MM.1S (cell line): Measurements from ENCODE around the gene DDHD1.
"Not testable (repeated sequence)": the region's sequence is repeated elsewhere in the genome, so short reads cannot be mapped to it uniquely, and the experiment has no call there.

Source experiments
- DNase-seq: peaks from one replicate; pipeline ENCODE4 v3.0.0-alpha.2; 2015
- H2AFZ ChIP-seq: fragments of 300-600 bp; sonication (generic); 2 replicates; pipeline ENCODE4 v1.6.0; 2016; ENCODE audit warnings: antibody characterized with exemption, low read length
- H3F3A ChIP-seq: fragments of 300-600 bp; sonication (generic); 2 replicates; pipeline ENCODE4 v1.6.1; 2016; ENCODE audit warnings: mild to moderate bottlenecking, antibody characterized with exemption, low read length, moderate library complexity, mixed read lengths; ENCODE audit not compliant: insufficient read depth
- H3K27ac ChIP-seq: fragments of 300-600 bp; sonication (generic); 2 replicates; pipeline ENCODE4 v1.5.1; 2016; ENCODE audit warnings: mild to moderate bottlenecking, low read length
- H3K27me3 ChIP-seq: fragments of 300-600 bp; sonication (generic); replicated peaks from 2 replicates; pipeline ENCODE4 v1.6.0; 2016; ENCODE audit warnings: low read length; ENCODE audit not compliant: insufficient read depth
- H3K36me3 ChIP-seq: fragments of 300-600 bp; sonication (generic); replicated peaks from 2 replicates; pipeline ENCODE4 v1.6.1; 2016; ENCODE audit warnings: mild to moderate bottlenecking, low read length, mixed read lengths; ENCODE audit not compliant: insufficient read depth
- H3K4me1 ChIP-seq: fragments of 300-600 bp; sonication (generic); 2 replicates; pipeline ENCODE4 v1.6.1; 2016; ENCODE audit warnings: low read length, mixed read lengths
- H3K4me2 ChIP-seq: fragments of 300-600 bp; sonication (generic); 2 replicates; pipeline ENCODE4 v1.6.0; 2016; ENCODE audit warnings: low read depth, low read length
- H3K4me3 ChIP-seq: fragments of 300-600 bp; sonication (generic); 2 replicates; pipeline ENCODE4 v1.5.1; 2016; ENCODE audit warnings: low read length, mixed read lengths
- H3K79me2 ChIP-seq: fragments of 300-600 bp; sonication (generic); 2 replicates; pipeline ENCODE4 v1.6.1; 2016; ENCODE audit warnings: mixed run types, low read length, mixed read lengths
- H3K9ac ChIP-seq: fragments of 300-600 bp; sonication (generic); 2 replicates; pipeline ENCODE4 v1.6.1; 2016; ENCODE audit warnings: low read length, mixed read lengths
- H3K9me2 ChIP-seq: fragments of 300-600 bp; sonication (generic); replicated peaks from 2 replicates; pipeline ENCODE4 v1.6.1; 2016; ENCODE audit warnings: mild to moderate bottlenecking, low read length, mixed read lengths; ENCODE audit not compliant: insufficient read depth
- H3K9me3 ChIP-seq: fragments of 300-600 bp; sonication (generic); replicated peaks from 2 replicates; pipeline ENCODE4 v1.6.1; 2016; ENCODE audit warnings: mild to moderate bottlenecking, low read length, mixed read lengths; ENCODE audit not compliant: insufficient read depth
- H4K20me1 ChIP-seq: fragments of 300-600 bp; sonication (generic); 2 replicates; pipeline ENCODE4 v1.6.1; 2016; ENCODE audit warnings: mild to moderate bottlenecking, low read length, moderate library complexity, mixed read lengths; ENCODE audit not compliant: insufficient read depth
- CTCF ChIP-seq: fragments of 300-600 bp; sonication (generic); IDR thresholded peaks from 2 replicates; pipeline ENCODE4 v1.5.1; 2016; ENCODE audit warnings: antibody characterized with exemption, low read length, mixed read lengths
- EZH2 ChIP-seq: fragments of 300-600 bp; sonication (generic); optimal IDR thresholded peaks from 2 replicates; pipeline ENCODE3; 2017; ENCODE audit warnings: low read depth, mild to moderate bottlenecking, antibody characterized with exemption, low read length, mixed read lengths
- EZH2phosphoT487 ChIP-seq: fragments of 300-600 bp; sonication (generic); IDR thresholded peaks from 2 replicates; pipeline ENCODE4 v1.6.1; 2018; ENCODE audit warnings: antibody characterized with exemption, low read length

Gene DDHD1

GRCh38 chr14:53137568-53138203 is 15.4 kb downstream of the DDHD1 start:
- DNase-seq: no peak
- H3K9me3 ChIP-seq: no peaks in the 10 kb centered on the region
- no peak for TF ChIP-seq EZH2phosphoT487
- no peak for TF ChIP-seq CTCF
- no peak for TF ChIP-seq EZH2
- no peaks in the 10 kb centered on the region for H3K27me3 ChIP-seq
- H4K20me1 ChIP-seq: no peaks in the 10 kb centered on the region
- no peaks in the 10 kb centered on the region for H3K36me3 ChIP-seq
- H3K4me1 ChIP-seq: no peaks in the 10 kb centered on the region
- H3F3A ChIP-seq: no peaks in the 10 kb centered on the region
- no peak overlapping the region for H2AFZ ChIP-seq
- no peak overlapping the region for H3K27ac ChIP-seq
- H3K4me3 ChIP-seq: no peak overlapping the region
- H3K79me2 ChIP-seq: peaks cover 85% of the 10 kb centered on the region
- H3K9ac ChIP-seq: no peak overlapping the region
- H3K4me2 ChIP-seq: no peak overlapping the region
- H3K9me2 ChIP-seq: no peaks in the 10 kb centered on the region

GRCh38 chr14:53130491-53130890 is 22.6 kb downstream of the DDHD1 start:
- H3F3A ChIP-seq, H3K27me3 ChIP-seq: not testable (repeated sequence)

GRCh38 chr14:53128303-53129028 is 24.7 kb downstream of the DDHD1 start:
- H2AFZ ChIP-seq: no peak overlapping the region
- no peak overlapping the region for H3K9ac ChIP-seq
- H3F3A ChIP-seq: 0 out of 2 replicates have a peak, but pooled peaks cover 2% of the 10 kb centered on the region
- H3K36me3 ChIP-seq: no peaks in the 10 kb centered on the region
- no peak overlapping the region for H3K4me3 ChIP-seq
- H3K27ac ChIP-seq: no peak overlapping the region
- no peaks in the 10 kb centered on the region for H4K20me1 ChIP-seq
- no peaks in the 10 kb centered on the region for H3K4me1 ChIP-seq
- no peaks in the 10 kb centered on the region for H3K9me3 ChIP-seq
- no peaks in the 10 kb centered on the region for H3K9me2 ChIP-seq
- H3K4me2 ChIP-seq: no peak overlapping the region
- H3K27me3 ChIP-seq: no peaks in the 10 kb centered on the region
- peaks cover 67% of the 10 kb centered on the region for H3K79me2 ChIP-seq
- no peak for DNase-seq
- no peak for TF ChIP-seq EZH2phosphoT487
- TF ChIP-seq CTCF: no peak
- TF ChIP-seq EZH2: no peak

More at GRCh38 chr14:53130491-53130890, 22.6 kb downstream of the DDHD1 start:
- not testable (repeated sequence) for H3K9me2 ChIP-seq, H3K9ac ChIP-seq, H3K4me3 ChIP-seq, H3K36me3 ChIP-seq, H4K20me1 ChIP-seq, H3K4me2 ChIP-seq, H3K4me1 ChIP-seq, H3K9me3 ChIP-seq, H3K27ac ChIP-seq, DNase-seq, H2AFZ ChIP-seq
- H3K79me2 ChIP-seq: peaks cover 68% of the 10 kb centered on the region

GRCh38 chr14:53127832-53128231 is 25.3 kb downstream of the DDHD1 start:
- H3K4me2 ChIP-seq: no peak overlapping the region

More at GRCh38 chr14:53127832-53128231, 25.3 kb downstream of the DDHD1 start:
- no peak overlapping the region for H3K9ac ChIP-seq
- no peak overlapping the region for H2AFZ ChIP-seq
- no peaks in the 10 kb centered on the region for H3K36me3 ChIP-seq
- H3K27ac ChIP-seq: no peak overlapping the region
- H3K27me3 ChIP-seq: no peaks in the 10 kb centered on the region
- no peaks in the 10 kb centered on the region for H3K9me3 ChIP-seq
- H3K79me2 ChIP-seq: peaks cover 70% of the 10 kb centered on the region
- no peak overlapping the region for H3K4me3 ChIP-seq
- DNase-seq: no peak
- TF ChIP-seq EZH2 (no peak), EZH2phosphoT487 (no peak), CTCF (no peak)
- H3K4me1 ChIP-seq: no peaks in the 10 kb centered on the region
- H3F3A ChIP-seq: 0 out of 2 replicates have a peak, but pooled peaks cover 2% of the 10 kb centered on the region
- H3K9me2 ChIP-seq: no peaks in the 10 kb centered on the region
- H4K20me1 ChIP-seq: no peaks in the 10 kb centered on the region
